ENCODE data around the gene FBXL16.

DNA sequence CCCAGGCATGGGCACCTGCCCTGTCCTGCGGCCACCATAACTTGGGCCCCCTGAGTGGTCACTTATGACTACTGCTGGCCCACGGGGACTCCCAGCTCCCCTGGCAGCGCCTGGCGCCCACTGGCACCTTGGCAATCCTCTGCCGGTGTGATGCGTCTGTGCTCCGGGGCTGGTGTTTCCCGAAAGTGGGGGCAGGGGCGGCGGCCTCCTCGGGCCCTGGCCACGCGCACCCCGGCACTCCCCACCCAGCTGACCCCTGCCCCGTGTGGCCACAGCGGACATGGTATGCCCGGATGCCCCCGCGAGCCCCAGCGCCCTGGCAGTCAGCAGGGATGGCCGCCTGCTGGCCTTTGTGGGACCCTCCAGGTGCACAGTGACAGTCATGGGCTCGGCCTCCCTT, 48.1 kb downstream of the FBXL16 start:
- TF ChIP-seq, protein P1, sequence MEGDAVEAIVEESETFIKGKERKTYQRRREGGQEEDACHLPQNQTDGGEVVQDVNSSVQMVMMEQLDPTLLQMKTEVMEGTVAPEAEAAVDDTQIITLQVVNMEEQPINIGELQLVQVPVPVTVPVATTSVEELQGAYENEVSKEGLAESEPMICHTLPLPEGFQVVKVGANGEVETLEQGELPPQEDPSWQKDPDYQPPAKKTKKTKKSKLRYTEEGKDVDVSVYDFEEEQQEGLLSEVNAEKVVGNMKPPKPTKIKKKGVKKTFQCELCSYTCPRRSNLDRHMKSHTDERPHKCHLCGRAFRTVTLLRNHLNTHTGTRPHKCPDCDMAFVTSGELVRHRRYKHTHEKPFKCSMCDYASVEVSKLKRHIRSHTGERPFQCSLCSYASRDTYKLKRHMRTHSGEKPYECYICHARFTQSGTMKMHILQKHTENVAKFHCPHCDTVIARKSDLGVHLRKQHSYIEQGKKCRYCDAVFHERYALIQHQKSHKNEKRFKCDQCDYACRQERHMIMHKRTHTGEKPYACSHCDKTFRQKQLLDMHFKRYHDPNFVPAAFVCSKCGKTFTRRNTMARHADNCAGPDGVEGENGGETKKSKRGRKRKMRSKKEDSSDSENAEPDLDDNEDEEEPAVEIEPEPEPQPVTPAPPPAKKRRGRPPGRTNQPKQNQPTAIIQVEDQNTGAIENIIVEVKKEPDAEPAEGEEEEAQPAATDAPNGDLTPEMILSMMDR (IDR thresholded peaks at IDR 0.05; ENCODE audit: poor library complexity) = no peak
- TF ChIP-seq EZH2 (IDR thresholded peaks at IDR 0.05; ENCODE audit: borderline replicate concordance) = no peak
- no peak for TF ChIP-seq EZH2phosphoT487 (IDR thresholded peaks at IDR 0.05; ENCODE audit: low read depth, severe bottlenecking, unreplicated experiment)
